CD4-positive, alpha-beta T cell treated with Interleukin-10 for 1 hour (primary cell): ENCODE measurements around the gene RHOJ.
"Not testable (repeated sequence)": the region's sequence is repeated elsewhere in the genome, so short reads cannot be mapped to it uniquely, and the experiment has no call there.

Experiments
- DNase-seq: peaks from one replicate; pipeline ENCODE4 v3.0.0-alpha.2; 2020

Gene RHOJ

GRCh38 chr14:63204407-63205043, at the start of gene RHOJ:
RHOJ (plus strand) TSS chr14:63204443; CDS start chr14:63204870, 427 bp downstream.
- no peak for DNase-seq

- DNase-seq, result no peak
These were observed 48.6 kb upstream of the RHOJ start for GRCh38 chr14:63155511-63156185.

GRCh38 chr14:63157195-63157594, 47.0 kb upstream of the RHOJ start:
- DNase-seq, result no peak

DNA sequence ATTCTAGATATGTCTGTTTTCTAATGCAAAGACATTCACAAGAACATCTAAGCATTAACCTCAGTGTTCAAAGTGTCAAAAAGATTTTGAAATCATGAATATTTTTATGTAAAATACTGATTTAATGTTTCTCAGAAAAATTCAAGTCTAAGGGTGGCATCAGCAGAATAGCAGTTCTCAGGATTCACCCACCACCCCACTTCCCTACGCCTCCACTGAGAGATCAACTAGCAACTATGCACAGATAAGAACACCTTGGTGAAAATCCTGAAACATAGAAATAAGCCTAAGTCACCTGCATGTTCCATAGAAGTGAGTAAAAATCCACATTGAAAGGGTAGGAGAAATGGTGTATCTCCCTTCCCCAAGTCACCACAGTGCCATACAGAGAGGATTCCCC, 40.9 kb upstream of the RHOJ start:
- DNase-seq, result no peak

- no peak for DNase-seq
These were observed 40.0 kb upstream of the RHOJ start for GRCh38 chr14:63164108-63164683.

GRCh38 chr14:63165267-63165666, 39.0 kb upstream of the RHOJ start:
- not testable (repeated sequence) for DNase-seq

DNA sequence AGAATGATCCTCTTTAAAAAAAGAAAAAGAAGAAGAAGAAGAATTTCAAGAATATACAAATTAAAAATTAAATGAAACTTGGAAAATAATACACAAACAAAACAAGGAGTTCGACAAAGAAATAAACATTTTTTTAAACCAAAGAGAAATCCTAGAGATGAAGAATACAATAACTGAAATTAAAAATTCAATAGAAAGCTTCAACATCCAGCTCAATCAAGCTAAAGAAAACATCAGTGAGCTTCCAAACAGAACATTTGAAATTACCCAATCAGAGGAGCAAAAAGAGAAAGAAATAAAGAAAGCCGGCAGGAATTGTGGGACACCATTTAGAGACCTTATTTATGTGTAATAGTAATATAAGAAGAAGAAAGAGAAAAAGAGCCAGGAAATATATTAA, 37.2 kb upstream of the RHOJ start:
- DNase-seq, result no peak

DNA sequence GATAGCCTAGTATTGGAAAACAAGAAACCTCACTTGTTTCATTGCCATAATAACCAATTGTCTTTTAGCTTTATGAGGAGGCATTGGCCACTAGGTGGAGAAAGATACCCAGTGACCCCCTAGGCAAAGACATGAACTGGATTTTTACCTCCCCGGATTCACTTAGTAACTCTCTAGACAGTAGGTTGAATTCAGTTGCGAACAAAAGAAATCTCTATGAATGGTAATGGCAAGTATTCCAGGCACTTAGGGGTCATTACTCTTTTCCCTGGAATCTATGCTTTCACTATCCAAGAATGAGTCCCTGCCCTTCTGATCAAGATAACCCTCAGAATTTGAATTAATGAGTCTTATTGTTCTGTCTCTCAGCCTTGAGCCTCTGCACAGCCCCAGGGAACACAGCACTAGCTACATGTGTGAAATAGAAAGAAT, 29.5 kb upstream of the RHOJ start:
- no peak for DNase-seq

DNA sequence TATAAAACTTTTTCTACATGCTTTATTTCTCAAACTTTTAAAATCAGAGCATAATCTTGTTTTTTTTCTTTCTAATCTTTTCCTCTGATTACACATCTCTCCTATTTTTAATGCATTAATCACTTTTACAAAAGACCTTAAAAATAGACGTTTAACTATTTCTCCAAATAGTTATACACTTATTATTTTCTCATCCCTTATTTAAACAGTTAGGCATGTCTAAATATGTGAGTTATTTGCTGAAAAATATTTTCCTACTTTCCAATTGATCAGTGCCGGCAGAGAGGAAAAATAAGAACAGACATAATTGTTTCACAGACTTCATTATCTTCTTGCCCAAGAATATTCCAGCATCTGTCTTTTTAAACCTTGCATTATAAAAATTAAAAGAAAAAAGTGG, 28.7 kb upstream of the RHOJ start:
- DNase-seq, result no peak

DNA sequence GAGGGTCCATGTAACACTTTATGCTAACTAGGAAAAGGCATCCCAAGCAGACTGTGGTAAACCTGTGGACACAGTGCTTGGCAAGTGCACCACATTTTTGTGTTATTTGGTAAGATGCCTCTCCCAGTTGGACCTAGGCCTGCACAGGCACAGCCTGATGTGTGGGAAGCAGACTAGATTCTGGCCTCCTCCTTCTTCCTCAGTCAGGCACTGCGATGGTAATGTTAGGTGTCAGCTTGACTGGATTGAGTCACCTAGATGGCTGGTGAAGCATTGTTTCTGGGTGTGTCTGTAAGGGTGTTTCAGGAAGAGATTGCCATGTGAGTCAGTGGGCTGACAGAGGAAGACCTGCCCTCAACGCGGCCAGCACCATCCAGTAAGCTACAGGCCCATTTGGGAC, 25.3 kb upstream of the RHOJ start:
- DNase-seq, result no peak

DNA sequence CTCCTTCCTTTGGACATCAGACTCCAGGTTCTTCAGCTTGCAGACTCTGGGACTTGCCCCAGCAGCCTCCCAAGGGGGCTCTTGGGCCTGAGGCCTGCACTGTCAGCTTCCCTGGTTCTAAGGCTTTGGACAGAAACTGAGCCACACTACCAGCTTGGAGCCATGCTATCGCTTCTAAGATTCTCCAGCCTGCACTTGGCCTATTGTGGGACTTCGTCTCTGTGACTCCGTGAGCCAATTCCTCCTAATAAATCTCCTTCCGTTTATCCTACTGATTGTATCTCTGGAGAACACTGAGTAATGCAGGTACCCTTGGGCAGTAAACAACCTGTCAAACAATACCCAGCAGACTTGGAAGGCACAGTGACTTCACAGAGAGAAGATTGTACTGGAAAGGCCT, 24.9 kb upstream of the RHOJ start:
- no peak for DNase-seq

DNA sequence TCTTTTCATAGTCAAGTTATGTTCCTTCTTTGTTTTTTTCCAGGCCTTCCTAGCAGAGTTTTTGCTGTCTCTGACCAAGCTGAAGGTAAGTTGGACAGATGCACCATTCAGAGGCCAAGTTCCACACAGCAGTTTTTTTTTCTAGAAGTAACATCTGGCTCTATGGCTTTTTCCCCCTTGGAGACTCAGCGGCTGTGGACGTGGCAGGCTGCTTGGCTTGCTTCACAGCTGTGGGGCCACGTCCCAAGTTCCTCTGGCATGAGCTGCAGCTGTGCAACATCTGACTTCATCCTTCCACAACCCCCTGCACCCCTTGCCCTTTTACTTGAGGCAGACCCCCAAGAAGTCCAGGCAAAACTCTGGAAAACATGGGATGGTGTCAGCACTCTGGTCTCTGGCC, 24.2 kb upstream of the RHOJ start:
- no peak for DNase-seq

GRCh38 chr14:63182968-63183367, 21.3 kb upstream of the RHOJ start:
- DNase-seq, result no peak

GRCh38 chr14:63186453-63186852, 17.8 kb upstream of the RHOJ start:
- DNase-seq, result no peak

DNA sequence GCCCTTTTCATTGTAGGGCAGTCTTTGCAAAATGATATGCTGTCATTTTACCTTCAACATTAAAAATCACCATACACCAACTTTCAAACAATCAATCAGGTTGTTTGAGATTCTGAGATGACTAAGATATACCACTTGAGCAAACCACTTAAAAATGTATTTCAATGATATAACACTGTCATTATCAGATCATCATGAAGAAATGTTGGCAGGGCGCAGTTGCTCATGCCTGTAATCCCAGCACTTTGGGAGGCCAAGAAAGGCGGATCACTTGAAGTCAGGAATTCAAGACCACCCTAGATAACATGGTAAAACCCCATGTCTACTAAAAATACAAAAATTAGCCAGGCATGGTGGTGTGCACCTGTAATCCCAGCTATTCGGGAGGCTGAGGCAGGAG, 13.0 kb upstream of the RHOJ start:
- no peak for DNase-seq

GRCh38 chr14:63192085-63192484, 12.2 kb upstream of the RHOJ start:
- no peak for DNase-seq

GRCh38 chr14:63193236-63193635, 11.0 kb upstream of the RHOJ start:
- no peak for DNase-seq

DNA sequence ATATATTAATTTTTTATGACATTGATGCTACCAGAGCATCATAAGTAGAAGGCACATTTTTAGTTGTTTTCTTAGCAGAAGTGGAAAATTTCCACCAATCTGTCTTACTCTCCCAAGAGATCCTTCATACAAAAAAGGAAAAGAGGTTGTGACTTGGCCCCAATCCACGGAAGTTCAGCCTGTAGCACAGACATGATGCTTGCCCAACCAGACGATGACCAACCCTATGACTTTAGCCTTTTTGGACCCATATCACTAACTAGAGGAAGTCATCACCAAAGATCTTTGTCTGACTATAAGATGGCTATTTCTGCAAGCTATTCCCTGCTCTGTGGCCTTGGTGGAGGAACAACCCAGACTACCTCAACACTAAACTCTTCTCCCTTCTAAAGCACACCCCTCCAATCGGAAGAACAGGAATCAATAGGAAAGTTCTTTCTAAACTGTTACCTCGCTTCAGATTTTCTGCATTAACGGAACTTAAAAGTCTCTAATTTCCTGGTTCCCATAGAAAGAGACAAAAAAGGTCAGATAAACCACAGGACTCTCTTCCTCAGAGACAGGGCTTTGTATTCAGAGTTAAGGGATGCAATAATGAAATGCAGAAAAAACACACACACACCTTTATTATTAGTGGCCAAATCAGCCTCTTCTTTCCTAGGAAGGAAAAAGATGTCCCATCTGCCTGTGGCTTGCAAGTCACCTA, 4.1 kb upstream of the RHOJ start:
- no peak for DNase-seq

DNA sequence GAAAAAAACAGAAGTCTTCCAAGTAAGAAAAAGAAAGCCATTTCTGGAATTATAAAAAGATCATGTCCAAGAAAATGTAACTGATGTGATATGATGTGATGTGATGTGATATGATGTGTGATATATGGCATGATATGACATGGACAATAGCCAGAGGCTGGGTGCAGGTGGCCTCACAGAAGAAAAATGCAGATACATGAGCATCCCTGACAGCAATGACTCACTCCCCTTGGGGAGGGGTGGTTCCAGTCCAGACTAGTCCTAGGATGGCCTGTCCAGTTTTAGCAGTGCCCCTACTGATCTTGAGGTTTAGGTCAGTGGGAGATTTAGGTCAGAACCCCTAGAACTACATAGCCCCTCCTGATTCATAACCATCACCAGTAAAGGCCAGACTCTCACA, 3.5 kb upstream of the RHOJ start:
- no peak for DNase-seq

DNA sequence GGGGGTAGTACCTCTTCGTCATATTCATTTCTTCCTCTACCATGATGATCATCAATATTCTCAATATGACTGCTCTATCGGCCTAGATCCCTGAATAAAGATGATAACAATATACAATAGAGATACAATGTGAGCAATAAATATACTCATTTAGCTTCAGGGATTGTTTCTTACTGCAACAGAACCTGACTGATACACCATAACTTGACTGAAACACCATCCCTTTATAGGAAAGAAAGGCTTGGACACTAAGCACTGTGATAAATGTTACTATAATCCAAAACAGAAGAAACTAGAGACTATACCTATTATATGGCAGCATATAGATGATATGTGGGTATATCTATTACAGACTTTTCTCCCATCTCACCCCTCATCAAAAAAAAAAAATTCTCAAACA, 1.2 kb upstream of the RHOJ start:
- no peak for DNase-seq

- no peak for DNase-seq
These were observed 431 bp upstream of the RHOJ start for GRCh38 chr14:63203618-63204406.

DNA sequence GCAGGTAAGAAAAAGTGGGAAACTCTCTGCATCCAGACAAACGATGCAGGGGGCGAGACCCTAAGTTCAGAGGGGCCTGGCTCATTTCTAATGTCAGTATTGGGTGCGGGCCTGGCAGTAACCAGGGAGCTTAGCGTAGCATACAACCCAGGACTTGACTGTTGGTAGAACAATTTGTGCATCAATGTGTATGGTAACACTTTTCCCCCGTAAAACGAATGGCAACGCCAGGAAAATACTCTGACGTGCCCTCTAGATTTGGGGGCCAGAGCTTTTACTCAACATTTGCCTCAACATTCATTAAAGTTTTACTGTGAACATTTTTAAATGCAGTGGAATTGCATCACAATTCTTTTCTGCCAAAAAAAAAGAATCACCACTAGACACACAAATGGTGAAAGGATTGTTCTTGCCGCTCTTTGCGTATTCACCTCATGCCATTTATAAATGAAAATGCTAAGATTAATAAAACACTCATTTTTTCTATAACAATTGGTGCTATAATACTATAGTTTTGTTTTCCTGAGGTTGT, 867 bp downstream of the RHOJ start:
- no peak for DNase-seq

- DNase-seq, result no peak
These were observed 1.6 kb downstream of the RHOJ start for GRCh38 chr14:63205866-63206265.
